GM19238 (cell line): ENCODE data around the gene OSBPL10.
"Not testable (repeated sequence)": the region's sequence is repeated elsewhere in the genome, so short reads cannot be mapped to it uniquely, and the experiment has no call there.

ENCODE experiments used
- DNase-seq: peaks from one replicate; pipeline ENCODE4 v3.0.0; 2011; ENCODE audit warnings: low spot score; ENCODE audit not compliant: insufficient read length

OSBPL10 gene

DNA sequence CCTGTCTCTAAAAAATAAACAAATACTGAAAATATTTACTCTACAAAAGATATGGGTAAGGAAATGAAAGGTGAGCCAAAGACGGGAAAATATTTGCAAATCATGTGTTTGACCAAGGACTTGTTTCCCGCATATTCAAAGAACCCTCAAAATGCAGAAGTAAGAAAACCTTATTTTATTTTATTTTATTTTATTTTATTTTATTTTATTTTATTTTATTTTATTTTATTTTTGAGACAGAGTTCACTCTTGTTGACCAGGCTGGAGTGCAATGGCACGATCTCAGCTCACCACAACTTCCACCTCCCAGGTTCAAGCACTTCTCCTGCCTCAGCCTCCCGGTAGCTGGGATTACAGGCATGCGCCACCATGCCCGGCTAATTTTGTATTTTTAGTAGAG, 11.9 kb upstream of the OSBPL10 start:
- DNase-seq: not testable (repeated sequence)

DNA sequence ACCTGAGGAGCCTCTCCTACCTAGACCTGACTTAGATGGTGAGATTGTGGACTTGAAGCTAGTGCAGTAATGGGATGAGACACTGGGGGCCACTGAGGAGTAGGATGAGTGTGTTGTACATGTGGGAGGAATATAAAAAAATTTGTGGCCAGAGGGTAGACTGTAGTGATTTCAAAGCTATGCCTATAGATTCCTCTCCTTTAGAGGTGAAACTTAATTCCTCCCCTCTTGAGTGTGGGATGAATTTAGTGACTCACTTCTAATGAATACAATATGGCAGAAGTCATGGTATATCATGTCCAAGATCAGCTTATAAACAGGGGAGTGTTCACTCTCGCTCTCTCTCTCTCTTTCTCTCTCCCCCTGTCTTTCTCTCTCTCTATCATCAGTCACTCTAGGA, 7.2 kb upstream of the OSBPL10 start:
- no peak for DNase-seq

DNA sequence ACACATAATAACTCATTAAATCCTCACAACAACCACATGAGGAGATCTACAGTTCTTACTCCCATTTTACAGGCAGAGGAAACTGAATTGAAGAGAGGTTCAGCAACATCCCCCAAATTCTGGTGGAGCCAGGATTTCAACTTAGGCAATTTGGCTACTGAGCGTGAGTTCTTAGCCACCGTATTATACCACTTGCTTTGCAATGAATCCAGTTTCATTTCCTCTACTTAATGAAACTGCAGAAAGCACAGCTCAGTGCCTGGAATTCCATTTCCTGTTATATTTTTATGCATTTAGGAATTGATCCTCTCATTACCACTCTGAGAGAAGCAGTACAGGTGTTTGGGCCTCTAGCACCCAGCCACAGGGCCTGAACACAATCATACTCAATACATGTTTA, 4.8 kb upstream of the OSBPL10 start:
- no peak for DNase-seq

DNA sequence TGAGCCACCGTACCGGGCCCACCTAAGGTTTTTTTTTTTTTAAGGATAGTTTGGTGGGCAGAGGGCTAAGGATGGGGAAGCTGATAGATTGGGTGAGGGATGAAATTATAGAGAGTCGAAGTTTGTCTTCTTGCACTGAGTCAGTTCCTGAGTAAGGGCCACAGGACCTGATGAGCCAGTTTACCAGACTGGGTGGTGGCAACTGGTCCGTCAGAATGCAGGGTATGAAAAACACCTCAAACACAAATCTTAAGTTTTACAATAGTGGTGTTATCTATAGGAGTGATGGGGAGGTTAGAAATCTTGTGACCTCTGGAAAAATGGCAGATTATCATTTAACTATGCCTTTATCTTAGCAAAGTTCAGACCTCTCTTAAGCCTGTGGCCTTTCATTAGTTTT, 3.3 kb upstream of the OSBPL10 start:
- DNase-seq: no peak

DNA sequence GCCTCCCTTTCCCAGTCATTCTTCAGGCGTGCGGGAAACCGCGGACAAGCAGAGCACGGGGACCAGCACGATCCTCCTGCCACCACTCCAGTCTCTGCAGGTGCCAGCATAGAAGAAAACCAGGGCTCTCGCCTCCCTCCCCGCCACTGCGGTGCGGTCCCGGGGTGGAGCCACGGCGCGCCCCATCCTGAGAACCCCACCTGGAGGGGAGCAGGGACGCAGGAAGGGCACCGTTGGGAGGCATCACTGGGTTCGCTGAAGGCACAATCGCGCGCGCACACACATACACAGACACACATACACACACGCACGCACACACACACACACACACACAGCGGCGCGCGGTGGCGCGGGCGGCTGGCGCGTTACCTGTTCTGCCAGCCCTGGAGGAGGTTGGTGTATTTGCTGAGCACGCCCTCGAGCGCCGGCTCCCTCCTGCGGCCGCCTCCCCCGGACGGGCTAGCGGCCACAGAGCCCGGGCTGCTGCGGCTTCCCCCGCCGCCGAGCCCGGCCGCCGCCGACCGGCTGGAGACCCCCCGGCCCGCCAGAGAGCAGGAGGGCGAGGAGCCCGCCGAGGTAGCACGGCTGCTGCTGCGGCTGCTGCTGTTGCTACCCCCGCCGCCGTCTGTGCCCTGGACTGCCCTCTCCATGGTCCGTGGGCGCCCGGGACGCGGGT, 394 bp downstream of the OSBPL10 start:
- no peak for DNase-seq

DNA sequence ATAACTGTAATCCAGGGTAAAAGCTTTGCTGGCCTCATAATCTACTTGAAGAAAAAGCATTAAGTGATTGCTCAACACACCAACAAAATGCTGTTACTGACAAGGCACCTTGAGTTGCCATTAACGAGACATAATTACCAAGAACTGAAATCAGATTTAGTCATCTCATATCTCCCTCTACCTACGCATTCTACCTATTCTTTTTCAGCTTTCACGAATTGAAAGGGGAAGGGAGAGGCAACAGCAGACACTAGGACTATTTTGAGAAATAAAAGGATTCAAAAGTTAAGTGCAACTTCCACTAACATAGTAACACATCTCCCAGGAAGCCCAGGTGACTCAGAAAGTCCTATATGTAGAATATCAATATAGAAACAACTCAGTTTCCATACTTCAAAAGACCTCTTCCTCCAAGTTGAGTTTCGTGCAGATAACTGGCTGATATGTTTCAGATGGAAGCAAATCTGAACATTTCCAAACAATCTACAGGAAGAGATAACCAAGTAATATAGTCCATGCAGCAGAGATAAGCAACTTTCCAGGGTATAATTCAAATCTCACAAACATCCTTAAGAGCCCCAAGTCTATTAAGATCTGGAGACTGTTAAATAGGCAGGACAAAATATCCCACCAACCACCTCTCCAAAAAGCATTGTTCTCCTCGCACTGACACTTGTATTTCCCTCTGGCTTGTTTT, 1.9 kb downstream of the OSBPL10 start:
- no peak for DNase-seq

DNA sequence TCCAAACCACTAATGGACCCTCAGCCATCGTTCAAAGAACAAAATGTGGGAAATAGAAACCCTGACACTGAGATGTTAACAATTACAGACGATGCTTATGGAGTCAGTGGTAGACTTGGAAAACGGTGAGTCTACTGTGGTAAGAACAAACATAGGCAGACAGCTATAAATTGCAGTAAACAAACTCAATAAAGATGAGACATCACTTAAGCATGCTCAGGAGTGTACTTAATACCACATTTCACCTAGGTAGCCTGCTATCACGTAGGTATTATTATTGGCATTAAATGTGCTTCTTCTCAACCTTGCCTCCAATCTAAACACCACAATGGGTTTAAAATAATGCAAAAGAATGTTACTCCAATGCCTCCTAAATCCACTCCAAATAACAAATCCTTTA, 2.5 kb downstream of the OSBPL10 start:
- no peak for DNase-seq

DNA sequence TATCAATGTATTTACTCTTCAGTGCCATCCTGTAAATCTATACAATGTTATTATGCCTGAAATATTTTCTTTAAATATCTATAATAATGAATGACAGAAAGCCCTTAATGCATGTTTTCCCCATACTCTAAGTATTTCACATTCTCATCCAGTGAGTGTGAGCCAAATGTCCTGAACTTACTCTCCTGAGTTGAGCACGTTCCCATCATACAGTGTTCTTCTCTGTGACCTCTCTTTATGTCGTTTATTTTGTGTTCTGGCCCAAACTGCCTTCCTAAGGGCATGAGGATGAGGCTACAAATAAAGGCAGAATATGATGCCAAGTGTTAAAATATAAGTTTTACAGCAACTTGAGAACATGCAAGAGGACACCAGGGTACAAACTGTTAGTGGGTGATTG, 3.3 kb downstream of the OSBPL10 start:
- DNase-seq: no peak

DNA sequence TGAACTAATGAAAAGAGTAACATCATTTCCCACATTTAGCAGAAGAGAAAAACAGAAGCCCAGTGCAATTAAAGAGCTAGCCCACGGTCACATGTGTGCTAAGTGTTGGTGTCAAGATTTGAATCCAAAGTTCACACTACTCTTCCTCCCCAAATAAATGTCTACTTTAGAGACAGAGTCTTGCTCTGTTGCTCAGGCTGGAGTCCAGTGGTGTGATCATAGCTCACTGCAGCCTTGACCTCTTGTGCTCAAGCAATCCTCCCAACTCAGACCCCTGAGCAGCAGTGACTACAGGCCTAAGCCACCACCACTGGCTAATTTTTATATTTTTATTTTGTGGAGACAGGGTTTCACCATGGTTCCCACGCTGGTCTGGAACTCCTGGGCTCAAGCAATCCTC, 4.8 kb downstream of the OSBPL10 start:
- DNase-seq: no peak

DNA sequence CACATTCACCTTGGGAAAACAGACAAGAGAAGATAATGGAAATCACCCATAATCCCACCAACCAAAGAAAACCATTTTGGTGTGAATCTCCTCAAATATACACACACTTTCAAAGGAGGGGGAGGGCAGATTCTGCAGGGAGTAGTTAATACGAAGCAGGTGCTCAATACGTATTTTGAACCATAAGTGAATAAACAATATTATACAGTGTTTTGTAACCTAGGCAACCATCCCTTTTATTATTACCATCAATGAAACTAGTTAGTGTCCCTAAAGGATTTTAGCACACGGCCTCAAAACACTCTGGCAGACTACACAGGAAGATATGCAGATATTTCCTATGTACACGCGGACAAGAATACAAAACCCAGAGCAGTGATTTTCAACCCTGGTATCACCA, 6.1 kb downstream of the OSBPL10 start:
- DNase-seq: no peak

DNA sequence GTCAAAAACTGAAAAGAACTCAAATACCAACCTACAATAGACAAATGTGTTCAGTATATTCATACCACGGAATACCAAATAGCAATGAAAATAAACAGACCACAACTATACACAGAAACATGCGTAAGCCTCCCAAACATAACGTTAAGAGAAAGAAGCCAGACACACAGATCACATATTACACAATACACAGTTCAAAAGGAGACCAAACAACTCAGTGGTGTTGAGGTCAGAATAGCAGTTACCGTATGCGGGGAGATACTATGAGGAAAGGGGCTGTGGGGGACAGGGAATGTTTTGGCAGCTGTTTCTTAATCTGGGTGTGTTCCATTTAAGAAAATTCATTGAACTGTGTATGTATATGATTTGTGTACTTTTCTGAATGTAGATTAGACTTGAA, 6.6 kb downstream of the OSBPL10 start:
- no peak for DNase-seq

DNA sequence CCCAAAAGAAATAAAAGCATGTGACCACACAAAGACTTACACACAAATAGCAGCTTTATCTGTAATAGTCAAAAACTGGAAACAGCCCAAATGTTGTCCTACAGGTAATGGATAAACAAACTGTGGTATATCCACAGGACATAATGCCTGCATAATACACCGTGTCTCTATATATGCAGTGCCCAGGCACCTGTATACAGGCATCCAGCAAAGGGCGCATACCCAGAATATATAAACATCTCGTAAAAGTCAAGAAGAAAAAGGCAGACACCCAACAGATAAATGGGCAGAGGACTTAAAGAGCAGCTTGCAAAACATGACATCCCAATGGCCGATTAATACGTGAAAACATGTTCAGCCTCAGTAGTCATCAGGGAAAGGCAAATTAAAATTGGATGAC, 7.2 kb downstream of the OSBPL10 start:
- no peak for DNase-seq

DNA sequence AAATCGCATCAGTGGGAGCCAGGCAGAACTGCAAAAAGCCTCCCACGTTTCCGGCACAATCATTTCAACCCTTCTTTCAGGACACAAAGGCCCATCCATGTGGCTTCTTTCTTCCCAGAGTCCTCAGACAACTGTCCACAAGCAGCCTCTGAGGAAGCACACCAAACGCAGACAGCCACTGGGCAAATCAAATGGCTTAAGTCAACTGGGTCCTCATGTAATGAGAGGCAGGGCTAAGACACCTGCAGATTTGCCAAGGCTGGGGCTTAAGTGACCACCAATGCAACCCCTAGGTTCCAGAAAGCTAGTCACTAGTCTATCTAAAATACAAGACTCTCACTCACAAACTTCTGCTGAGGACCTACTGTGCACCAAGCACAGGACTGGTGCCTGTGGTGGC, 8.0 kb downstream of the OSBPL10 start:
- no peak for DNase-seq

DNA sequence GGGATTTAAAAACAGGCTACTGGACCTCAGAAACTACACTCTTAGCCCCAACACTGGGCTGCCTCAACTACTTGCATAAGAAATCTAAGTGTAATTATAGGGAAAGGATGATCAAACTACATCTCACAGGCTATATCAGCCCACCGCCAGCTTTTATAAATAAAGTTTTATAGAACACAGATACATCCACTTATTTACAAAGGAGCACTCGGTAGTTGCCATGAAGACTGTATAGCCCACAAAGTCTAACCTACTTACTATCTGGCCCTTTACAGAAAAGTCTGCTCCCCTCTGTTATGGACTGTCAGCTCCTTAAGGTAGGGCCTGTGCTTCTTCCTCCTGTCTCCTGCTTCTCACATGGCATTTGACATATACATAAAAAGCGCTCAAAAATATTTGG, 9.5 kb downstream of the OSBPL10 start:
- DNase-seq: no peak

DNA sequence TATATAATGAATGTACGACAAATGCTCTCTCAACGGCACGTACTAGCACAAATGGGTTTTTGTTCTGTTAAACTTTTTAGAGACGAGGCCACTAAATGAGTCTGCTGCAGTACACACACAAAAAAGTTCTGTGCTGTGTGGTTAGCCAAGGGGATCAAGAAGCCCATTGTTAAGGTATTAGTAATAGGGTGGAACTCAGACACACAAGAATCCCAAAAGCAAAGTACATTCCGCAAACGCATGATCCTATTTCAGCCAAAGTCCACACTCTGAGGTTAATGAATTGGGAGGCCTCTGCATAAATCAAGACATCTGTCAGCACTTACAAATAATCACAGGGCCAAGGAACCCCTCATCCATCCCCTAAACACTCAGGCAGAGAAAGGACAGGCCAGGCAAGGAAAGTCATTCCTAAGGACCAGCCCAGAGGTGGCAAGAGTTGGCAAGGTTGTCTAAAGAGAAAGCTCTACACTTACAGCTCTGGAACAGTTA, 12.1 kb downstream of the OSBPL10 start:
- DNase-seq: no peak

DNA sequence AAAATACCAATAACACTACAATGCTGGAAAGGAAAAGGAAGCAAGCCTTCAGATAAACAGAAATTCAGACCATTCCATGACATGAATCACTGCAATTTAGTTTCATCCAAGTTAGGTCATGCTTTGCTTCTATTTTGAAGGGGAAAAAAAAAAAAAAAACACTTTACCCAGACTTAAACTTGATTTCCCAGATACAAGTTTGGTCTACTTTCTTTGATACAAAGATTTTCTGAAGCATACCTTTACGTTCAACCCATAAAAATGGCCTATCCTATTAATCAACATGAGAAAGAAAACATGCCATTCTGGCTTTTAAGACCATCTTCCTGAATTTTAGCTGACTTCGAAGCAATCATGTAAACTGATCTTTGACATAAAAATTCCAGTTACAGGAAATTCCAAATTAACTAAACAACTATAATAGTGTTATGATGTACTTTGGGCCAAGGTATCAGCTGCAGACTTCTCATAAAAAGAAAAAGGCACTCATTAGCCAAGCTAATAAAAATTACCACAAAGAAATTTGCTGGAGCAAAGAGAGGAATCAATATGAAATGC, 12.6 kb downstream of the OSBPL10 start:
- no peak for DNase-seq

DNA sequence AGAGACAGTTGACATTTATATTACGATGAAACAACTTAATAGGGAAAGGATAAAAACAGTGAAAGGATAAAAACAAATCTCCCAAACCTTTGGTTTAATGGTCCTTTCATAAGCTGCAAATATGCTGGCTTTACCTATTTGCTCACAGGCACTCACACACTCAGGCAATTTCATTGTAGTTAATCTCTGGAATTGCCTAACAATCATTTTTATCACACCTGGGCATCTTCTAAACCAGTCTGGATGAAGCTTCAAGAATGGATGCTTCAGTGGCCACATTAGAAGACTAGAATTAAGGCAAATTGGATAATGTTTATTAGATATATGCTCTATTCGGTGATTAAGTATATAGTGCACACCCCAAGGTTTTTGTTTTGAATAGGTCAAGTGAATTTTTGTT, 13.5 kb downstream of the OSBPL10 start:
- DNase-seq: no peak

DNA sequence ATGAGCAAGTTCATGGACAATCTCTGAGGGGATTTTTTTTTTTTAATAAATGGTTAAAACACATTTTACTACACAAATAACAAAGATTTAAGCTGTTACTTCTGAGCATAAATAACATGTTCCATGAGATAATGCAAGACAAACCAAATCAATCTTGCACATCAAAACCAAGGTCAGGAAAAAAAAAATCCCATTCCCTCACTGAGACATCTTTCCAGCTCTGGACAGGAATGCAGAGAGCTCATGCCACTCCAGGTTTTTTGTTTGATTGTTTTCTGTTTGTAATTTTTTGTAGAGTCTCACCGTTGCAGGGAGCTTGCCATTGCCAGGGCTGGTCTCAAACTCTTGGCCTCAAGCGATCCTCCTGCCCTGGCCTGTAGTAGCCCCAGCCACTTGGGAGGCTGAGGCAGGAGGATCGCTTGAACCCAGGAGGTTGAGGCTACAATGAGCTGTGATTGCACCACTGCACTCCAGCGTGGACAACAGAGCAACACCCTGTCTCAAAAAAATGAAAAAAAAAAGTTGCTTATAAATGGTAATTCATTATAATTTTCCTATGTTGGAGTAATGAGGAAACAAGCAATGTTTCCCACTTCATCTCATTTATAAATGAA, 14.0 kb downstream of the OSBPL10 start:
- DNase-seq: no peak

DNA sequence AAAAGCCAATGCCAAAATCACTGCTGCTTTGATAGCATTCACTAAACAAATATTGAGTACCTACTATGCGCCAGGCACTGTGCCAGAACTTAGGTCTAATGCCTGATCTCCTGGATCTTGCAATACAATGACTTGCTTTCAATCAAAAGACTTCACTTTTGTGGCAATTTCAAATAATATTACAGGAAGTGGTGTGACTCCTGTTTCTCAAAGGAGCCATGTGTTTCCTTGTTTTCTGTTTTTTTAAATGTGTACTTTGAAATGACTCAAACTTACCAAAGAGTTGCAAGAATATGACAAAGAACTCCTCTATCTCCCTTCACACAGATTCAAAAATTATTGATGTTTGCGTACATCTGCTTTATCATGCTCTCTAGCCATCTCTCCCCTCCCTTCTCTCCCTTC, 18.3 kb downstream of the OSBPL10 start:
- no peak for DNase-seq

DNA sequence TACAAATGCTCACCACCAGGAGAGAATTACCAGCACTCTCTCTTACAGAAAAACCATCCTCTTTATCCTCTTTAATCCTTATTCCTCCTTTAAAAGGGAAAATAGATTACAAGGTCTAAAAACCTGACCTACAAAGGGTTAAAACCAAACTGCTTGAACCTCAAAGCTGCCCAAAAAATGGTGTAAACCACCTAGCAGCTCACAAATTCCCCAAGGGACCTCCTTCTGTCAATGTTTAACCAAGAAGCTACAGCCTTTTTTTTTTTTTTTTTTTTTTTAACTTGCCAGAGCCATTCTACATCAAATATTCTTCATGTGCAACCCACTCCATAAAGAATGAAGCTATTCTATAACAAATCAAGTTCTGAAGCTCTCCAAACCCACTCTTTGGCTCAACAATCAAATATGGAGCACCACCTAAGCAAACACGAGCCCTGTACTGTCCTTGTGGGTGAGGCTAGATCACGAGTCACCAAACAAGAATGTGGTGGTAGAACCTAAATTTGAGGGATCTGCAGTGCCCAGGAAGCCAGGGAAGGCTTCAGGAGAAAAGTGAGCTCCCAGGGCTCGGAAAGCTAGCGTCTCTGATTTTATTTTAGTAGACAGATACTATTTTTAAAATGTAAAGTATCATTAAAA, 20.1 kb downstream of the OSBPL10 start:
- no peak for DNase-seq

DNA sequence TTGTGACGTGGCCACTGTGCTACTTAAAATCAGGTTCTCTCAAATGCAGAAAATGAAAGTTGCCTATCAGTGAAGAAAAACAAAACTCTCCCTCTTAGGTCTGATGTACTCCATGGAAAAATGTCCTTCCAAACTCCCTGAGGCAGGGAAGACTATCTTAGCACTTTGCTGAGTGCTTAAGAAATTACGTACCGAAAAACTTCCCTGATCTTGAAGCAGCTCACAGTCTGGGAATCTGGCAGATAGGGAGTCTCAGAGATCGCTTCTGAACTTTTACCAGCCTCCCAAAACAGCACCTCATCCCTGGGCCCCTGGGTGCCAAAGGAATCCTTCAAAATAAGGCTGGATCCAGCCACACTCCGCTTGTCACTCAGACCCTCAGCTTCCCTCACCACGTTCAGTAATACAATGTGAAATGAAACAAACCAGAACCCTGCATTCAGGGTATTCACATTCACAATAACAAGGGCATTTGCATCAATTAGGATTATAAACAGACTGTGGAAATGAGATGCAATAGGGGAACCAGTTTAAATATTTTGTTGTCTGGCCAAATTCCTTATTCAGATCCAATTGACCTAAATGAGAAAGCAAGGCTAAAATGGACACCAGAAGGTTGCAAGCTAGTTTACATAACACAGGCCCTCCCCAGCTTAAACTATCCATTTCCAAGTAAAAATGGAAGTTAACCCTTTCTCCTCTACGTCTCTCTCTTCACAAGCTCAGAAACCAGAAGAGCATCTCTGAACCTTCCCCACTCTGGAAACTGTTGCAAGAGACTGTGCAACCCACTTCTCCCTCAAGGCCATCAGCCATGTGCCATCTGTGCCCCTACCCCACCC, 20.9 kb downstream of the OSBPL10 start:
- DNase-seq: no peak
